Body of pancreas (tissue), 4 donors: Measurements from ENCODE around the gene IL37.

Experiments used
- POLR2A ChIP-seq, 3 donors: fragments of 450-650 bp; IDR thresholded peaks; one replicate each; pipeline ENCODE4 v1.6.1; 2016; ENCODE audit warnings: antibody characterized with exemption in 3 of 3, mild to moderate bottlenecking in 2 of 3
- TF ChIP-seq, protein P1 (sequence below), 7 experiments: fragments of 450-650 bp in 4 of 7; fragments of 200-600 bp in 3 of 7; sonication (generic) in 3 of 7; IDR thresholded peaks; one replicate each; pipeline ENCODE4 v1.5.1; 2016 to 2019; ENCODE audit warnings: antibody characterized with exemption in 7 of 7

DNA sequence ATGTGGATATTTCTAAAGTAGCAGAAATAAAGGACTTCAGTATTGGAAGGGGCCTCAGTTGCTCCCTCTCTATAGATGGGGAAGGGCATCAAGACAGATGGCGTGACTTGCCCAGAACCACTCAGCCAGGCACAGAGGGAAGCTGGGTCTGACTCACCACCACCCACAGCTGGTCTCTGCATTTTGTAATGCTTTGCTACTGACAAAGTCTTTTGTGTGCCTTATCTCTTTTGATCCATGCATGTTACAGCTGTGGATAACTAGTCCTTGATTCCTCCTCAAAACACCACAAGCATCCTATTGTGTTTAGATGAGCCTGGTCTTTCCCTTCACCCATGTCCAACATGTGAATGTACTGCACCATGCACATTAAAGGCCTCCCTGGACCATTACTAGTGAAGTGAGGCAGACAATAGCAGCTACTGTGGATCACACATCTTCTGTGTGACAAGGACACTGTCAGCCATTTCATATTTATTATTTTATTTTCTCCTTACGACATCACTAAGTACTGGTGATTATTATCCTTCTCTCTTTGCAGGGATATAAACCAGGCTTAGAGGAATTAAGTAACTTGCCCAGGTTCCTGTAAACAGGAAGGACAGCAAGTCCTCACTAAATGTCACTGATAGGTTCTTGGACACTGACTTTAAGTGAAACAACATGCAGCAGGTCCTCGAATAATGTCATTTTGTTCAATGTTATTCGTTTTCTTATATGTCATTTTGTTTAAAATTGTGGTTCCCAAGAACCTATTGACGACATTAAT, 29.6 kb upstream of the IL37 start:
- TF ChIP-seq, protein P1, sequence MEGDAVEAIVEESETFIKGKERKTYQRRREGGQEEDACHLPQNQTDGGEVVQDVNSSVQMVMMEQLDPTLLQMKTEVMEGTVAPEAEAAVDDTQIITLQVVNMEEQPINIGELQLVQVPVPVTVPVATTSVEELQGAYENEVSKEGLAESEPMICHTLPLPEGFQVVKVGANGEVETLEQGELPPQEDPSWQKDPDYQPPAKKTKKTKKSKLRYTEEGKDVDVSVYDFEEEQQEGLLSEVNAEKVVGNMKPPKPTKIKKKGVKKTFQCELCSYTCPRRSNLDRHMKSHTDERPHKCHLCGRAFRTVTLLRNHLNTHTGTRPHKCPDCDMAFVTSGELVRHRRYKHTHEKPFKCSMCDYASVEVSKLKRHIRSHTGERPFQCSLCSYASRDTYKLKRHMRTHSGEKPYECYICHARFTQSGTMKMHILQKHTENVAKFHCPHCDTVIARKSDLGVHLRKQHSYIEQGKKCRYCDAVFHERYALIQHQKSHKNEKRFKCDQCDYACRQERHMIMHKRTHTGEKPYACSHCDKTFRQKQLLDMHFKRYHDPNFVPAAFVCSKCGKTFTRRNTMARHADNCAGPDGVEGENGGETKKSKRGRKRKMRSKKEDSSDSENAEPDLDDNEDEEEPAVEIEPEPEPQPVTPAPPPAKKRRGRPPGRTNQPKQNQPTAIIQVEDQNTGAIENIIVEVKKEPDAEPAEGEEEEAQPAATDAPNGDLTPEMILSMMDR (IDR thresholded peaks at IDR 0.05), result no peak
- no peak for TF ChIP-seq POLR2A (IDR thresholded peaks at IDR 0.05)
